HUES6 (cell line): ENCODE measurements around the gene ZMYND15.
"Not testable (repeated sequence)": the region's sequence is repeated elsewhere in the genome, so short reads cannot be mapped to it uniquely, and the experiment has no call there.

ENCODE experiments used
- H3K27ac ChIP-seq: 2 replicates; pipeline ENCODE4 v1.7.0; 2013; ENCODE audit warnings: low read depth, mild to moderate bottlenecking, low read length, inconsistent platforms
- H3K27me3 ChIP-seq: 2 replicates; pipeline ENCODE4 v1.6.1; 2013; ENCODE audit warnings: low read length; ENCODE audit not compliant: control insufficient read depth, insufficient read depth
- H3K36me3 ChIP-seq: 2 replicates; pipeline ENCODE4 v1.6.1; 2013; ENCODE audit warnings: low read length; ENCODE audit not compliant: control insufficient read depth, insufficient read depth
- H3K4me1 ChIP-seq: 2 replicates; pipeline ENCODE4 v1.6.1; 2013; ENCODE audit warnings: low read length; ENCODE audit not compliant: control insufficient read depth, insufficient read depth
- H3K4me3 ChIP-seq: 2 replicates; pipeline ENCODE4 v1.5.1; 2013; ENCODE audit warnings: low read depth, low read length
- H3K9ac ChIP-seq: one replicate; pipeline ENCODE4 v1.6.1; 2013; ENCODE audit warnings: mild to moderate bottlenecking, low read length
- H3K9me3 ChIP-seq: 2 replicates; pipeline ENCODE4 v1.6.1; 2013; ENCODE audit warnings: low read depth, low read length; ENCODE audit not compliant: control insufficient read depth, insufficient read depth

Gene ZMYND15

GRCh38 chr17:4704991-4705390 is 34.6 kb upstream of the ZMYND15 start:
- no peak overlapping the region for H3K27ac ChIP-seq
- H3K36me3 ChIP-seq, result peaks cover 3% of the 10 kb centered on the region; the same call in 1 of the 2 replicates
- no peaks in the 10 kb centered on the region for H3K27me3 ChIP-seq
- peak overlapping the region; percentile 88 for H3K9ac ChIP-seq
- H3K9me3 ChIP-seq, result no peaks in the 10 kb centered on the region
- peak overlapping the region; percentile 98 for H3K4me3 ChIP-seq
- H3K4me1 ChIP-seq, result peaks cover 27% of the 10 kb centered on the region

GRCh38 chr17:4706121-4706520 is 33.5 kb upstream of the ZMYND15 start:
- Histone ChIP-seq H3K27ac (no peak overlapping the region), H3K4me1 (peaks cover 30% of the 10 kb centered on the region), H3K9me3 (no peaks in the 10 kb centered on the region), H3K36me3 (peaks cover 3% of the 10 kb centered on the region; the same call in 1 of the 2 replicates), H3K27me3 (no peaks in the 10 kb centered on the region), H3K9ac (no peak overlapping the region), H3K4me3 (no peak overlapping the region)

GRCh38 chr17:4708436-4708835 is 31.2 kb upstream of the ZMYND15 start:
- Histone ChIP-seq H3K4me3 (no peak overlapping the region), H3K36me3 (no peaks in the 10 kb centered on the region), H3K9ac (no peak overlapping the region), H3K4me1 (peaks cover 31% of the 10 kb centered on the region), H3K9me3 (no peaks in the 10 kb centered on the region), H3K27me3 (no peaks in the 10 kb centered on the region), H3K27ac (no peak overlapping the region)

GRCh38 chr17:4709794-4710692 is 29.6 kb upstream of the ZMYND15 start, which contains the start of gene ARRB2:
TSS of gene ARRB2 (plus strand) at chr17:4710632. CDS start at chr17:4710722, 90 bp downstream.
- no peak within 1 kb of the TSS; the same call in 1 of the 2 replicates for H3K27ac ChIP-seq
- peaks cover 27% of the 10 kb centered on the region for H3K4me1 ChIP-seq
- H3K4me3 ChIP-seq, result peak within 1 kb of the TSS; percentile 64
- no peaks in the 10 kb centered on the region for H3K36me3 ChIP-seq
- H3K9ac ChIP-seq, result peak within 1 kb of the TSS; percentile 31
- no peaks in the 10 kb centered on the region for H3K9me3 ChIP-seq
- H3K27me3 ChIP-seq, result no peaks in the 10 kb centered on the region

DNA sequence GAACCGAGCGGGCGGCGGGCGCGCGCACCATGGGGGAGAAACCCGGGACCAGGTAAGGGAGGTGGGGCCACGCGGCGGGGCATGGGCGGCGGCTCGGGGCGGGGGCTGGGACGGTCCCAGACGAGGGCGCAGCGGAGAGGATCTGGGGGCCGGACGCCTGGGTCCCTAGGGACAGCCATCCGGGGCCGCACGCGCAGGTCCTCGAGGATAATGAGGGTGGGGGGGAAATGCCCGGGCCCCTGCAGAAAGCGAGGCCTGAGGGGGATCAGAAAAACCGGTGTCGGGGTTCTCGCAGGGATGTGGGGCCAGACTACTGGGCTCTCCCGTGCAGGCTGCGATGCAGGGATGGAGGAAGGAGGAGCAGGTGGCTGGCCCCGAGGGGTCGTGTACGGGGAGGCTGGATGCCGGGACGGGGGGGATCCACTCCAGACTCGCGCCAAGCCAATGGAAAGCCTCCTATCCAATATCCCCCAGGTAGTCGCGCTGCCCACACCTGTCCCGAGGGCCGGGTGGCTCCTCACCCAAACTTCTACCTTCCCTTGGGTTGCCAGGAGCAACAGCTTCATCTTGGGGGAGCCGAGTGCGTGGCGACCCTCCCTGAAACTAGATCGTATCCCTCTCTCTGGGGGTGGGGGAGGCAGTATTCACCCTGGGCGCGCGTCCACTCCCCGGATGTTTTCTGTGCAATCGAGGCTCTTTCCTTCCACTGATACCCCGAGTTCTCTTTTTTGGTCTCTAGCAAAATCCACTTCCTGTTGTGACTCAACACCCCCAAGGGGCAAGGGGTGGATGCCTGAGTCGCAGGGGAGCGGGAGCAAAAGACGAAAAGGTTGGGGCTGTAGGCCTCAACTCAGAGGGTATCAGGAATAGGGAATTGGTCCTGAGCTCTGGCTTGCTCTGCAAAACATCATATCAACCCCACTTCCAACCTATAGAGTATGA is 28.7 kb upstream of the ZMYND15 start:
- Histone ChIP-seq H3K9me3 (no peaks in the 10 kb centered on the region), H3K27me3 (no peaks in the 10 kb centered on the region), H3K4me1 (peaks cover 21% of the 10 kb centered on the region), H3K36me3 (peaks cover 7% of the 10 kb centered on the region; the same call in 1 of the 2 replicates), H3K27ac (no peak overlapping the region), H3K9ac (peak overlapping the region; percentile 31), H3K4me3 (peak overlapping the region; percentile 64)

GRCh38 chr17:4711661-4712181 is 27.9 kb upstream of the ZMYND15 start:
- Histone ChIP-seq H3K27me3 (no peaks in the 10 kb centered on the region), H3K4me1 (peaks cover 14% of the 10 kb centered on the region), H3K9ac (no peak overlapping the region), H3K4me3 (peak overlapping the region; percentile 64), H3K9me3 (no peaks in the 10 kb centered on the region), H3K27ac (no peak overlapping the region), H3K36me3 (peaks cover 12% of the 10 kb centered on the region; the same call in 1 of the 2 replicates)

DNA sequence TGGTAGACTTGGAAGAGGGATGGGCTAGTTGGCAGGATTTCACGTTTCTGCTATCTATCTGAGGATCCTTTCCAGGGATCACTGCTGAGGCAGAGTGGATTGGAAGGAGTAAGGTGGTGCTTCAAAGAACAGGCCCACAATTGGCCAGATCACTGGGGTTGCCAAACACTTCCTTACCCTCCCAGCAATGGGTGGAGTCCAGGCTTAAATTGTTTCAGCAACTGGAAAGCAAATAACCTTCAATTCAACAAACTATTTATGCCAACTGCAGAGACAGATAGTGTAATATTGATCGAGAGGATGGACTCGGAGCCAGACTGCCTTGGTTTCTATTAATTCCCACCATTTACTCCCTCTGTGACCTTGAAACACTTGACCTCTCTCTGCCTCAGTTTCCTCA is 27.1 kb upstream of the ZMYND15 start:
- no peak overlapping the region for H3K27ac ChIP-seq
- no peak overlapping the region for H3K4me3 ChIP-seq
- H3K9me3 ChIP-seq, result no peaks in the 10 kb centered on the region
- no peaks in the 10 kb centered on the region for H3K27me3 ChIP-seq
- H3K36me3 ChIP-seq, result peaks cover 20% of the 10 kb centered on the region
- H3K9ac ChIP-seq, result no peak overlapping the region
- H3K4me1 ChIP-seq, result peaks cover 14% of the 10 kb centered on the region

GRCh38 chr17:4714340-4715062 is 25.1 kb upstream of the ZMYND15 start:
- not testable (repeated sequence) for H3K27ac ChIP-seq, H3K9me3 ChIP-seq, H3K9ac ChIP-seq, H3K27me3 ChIP-seq, H3K4me3 ChIP-seq
- peaks cover 14% of the 10 kb centered on the region for H3K4me1 ChIP-seq
- H3K36me3 ChIP-seq, result peaks cover 38% of the 10 kb centered on the region

DNA sequence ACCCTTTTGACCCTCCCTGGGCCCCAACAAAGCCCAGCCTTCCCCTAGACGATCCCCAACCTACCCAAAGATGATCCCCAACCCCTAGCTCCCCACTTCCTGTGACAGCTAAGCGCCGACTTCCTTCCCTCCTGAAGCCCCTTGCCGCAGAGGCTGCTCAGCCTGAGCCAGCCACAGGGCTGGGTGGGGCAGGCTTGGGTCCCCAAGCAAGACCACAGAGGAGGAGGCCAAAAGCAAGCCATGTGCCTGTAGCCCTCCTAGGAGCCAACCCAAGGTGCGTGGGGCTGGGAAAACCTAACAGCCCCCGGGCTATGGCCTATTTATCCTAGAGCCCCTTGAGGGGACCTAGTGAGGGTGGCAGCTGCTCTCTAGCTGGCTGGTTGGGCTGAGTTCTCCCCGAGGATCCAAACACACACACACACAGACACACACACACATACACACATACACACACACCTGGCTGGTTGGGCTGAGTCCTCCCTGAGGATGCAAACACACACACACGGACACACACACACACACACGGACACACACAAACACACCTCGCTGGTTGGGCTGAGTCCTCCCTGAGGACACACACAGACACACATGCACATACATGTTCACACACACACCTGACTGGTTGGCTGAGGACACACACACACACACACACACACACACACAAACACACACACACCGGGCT is 24.4 kb upstream of the ZMYND15 start:
- Histone ChIP-seq H3K9me3 (no peaks in the 10 kb centered on the region), H3K27ac (no peak overlapping the region), H3K9ac (no peak overlapping the region), H3K4me1 (peaks cover 11% of the 10 kb centered on the region; the same call in 1 of the 2 replicates), H3K4me3 (no peak overlapping the region), H3K36me3 (peaks cover 45% of the 10 kb centered on the region), H3K27me3 (no peaks in the 10 kb centered on the region)

DNA sequence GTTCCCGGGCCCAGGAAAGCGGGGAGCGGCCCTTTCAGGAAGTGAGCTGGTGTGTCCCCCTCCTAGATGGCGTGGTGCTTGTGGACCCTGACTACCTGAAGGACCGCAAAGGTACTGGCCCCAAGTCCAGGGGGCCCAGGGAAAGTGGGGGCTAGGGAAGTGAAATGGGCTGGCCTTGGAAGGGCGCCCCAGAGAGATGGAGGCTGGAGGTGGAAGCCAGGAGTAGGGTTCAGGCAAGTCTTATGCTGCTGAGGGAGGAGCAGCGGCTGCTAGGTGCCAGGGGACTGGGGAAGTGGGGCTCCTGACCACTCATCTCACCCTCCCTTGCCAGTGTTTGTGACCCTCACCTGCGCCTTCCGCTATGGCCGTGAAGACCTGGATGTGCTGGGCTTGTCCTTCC is 23.6 kb upstream of the ZMYND15 start:
- Histone ChIP-seq H3K9me3 (no peaks in the 10 kb centered on the region), H3K27ac (no peak overlapping the region), H3K4me1 (peaks cover 8% of the 10 kb centered on the region; the same call in 1 of the 2 replicates), H3K36me3 (peaks cover 51% of the 10 kb centered on the region), H3K27me3 (no peaks in the 10 kb centered on the region), H3K4me3 (no peak overlapping the region), H3K9ac (no peak overlapping the region)
